Right lobe of liver (tissue), 4 donors: Measurements from ENCODE around the gene EXOSC6.
"Not testable (repeated sequence)": the region's sequence is repeated elsewhere in the genome, so short reads cannot be mapped to it uniquely, and the experiment has no call there.

Experiments
- POLR2A ChIP-seq: fragments of 450-650 bp; IDR thresholded peaks from one replicate; pipeline ENCODE4 v1.6.1; 2017; ENCODE audit warnings: antibody characterized with exemption, mild to moderate bottlenecking
- TF ChIP-seq, protein P1 (sequence below), 4 donors: fragments of 200-600 bp in 3 of 4; fragments of 450-650 bp in 1 of 4; IDR thresholded peaks; one replicate each; pipeline versions ENCODE4 v1.5.1 to v1.8.0; 2016 to 2022; ENCODE audit warnings: antibody characterized with exemption in 4 of 4, mild to moderate bottlenecking in 2 of 4
- donor health status: DM: no; HTN: no; CAD: no.
- donor health status: DM: no; HTN: no; CAD: no.
- donor health status: DM: no; HTN: yes; CAD: no.

DNA sequence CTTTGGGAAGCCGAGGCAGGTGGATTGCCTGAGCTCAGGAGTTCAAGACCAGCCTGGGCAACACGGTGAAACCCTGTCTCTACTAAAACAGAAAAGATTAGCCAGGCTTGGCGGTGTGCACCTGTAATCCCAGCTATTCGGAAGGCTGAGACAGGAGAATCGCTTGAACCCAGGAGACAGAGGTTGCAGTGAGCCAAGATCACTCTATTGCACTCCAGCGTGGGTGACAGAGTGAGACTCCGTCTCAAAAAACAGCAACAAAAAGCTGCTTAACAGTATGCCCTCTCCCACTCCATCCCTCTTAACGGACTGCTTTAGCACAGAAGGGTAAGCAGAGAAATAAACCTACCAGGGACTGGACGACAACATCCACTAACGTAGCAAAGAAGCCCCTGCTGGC lies 16.2 kb upstream of the EXOSC6 start:
- TF ChIP-seq, protein P1, sequence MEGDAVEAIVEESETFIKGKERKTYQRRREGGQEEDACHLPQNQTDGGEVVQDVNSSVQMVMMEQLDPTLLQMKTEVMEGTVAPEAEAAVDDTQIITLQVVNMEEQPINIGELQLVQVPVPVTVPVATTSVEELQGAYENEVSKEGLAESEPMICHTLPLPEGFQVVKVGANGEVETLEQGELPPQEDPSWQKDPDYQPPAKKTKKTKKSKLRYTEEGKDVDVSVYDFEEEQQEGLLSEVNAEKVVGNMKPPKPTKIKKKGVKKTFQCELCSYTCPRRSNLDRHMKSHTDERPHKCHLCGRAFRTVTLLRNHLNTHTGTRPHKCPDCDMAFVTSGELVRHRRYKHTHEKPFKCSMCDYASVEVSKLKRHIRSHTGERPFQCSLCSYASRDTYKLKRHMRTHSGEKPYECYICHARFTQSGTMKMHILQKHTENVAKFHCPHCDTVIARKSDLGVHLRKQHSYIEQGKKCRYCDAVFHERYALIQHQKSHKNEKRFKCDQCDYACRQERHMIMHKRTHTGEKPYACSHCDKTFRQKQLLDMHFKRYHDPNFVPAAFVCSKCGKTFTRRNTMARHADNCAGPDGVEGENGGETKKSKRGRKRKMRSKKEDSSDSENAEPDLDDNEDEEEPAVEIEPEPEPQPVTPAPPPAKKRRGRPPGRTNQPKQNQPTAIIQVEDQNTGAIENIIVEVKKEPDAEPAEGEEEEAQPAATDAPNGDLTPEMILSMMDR (IDR thresholded peaks at IDR 0.05) = not testable (repeated sequence)
- TF ChIP-seq POLR2A = not testable (repeated sequence)
